ENCODE results near the gene KIF17.

Gene KIF17

DNA sequence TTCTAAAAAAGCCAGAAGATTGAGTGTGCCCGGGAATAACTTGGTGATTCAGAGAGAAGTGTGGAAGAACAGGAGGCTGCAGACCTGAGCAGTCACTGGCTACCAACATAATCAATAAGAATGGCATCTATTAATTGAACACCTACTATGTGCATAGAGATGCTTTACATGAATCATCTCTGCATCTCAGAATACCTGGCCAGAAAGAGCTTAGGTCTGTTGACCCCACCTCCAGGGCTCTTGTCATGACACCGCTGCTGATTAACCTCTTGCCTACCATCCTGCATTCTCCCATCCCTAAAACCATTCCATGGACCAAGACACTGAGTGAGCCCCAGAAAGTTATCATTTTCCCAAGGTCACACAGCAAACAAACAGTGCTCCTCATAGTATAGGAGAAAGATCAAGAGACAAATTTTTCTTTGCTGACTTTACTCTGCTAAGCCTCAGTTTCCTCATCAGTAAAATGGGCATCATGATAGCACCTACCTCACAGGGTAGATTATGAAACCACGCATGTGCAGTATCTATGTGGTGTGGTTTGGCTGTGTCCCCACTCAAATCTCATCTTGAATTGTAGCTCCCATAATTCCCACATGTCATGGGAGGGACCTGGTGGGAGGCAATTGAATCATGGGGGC, 100.8 kb downstream of the KIF17 start:
- no peak for DNase-seq

DNA sequence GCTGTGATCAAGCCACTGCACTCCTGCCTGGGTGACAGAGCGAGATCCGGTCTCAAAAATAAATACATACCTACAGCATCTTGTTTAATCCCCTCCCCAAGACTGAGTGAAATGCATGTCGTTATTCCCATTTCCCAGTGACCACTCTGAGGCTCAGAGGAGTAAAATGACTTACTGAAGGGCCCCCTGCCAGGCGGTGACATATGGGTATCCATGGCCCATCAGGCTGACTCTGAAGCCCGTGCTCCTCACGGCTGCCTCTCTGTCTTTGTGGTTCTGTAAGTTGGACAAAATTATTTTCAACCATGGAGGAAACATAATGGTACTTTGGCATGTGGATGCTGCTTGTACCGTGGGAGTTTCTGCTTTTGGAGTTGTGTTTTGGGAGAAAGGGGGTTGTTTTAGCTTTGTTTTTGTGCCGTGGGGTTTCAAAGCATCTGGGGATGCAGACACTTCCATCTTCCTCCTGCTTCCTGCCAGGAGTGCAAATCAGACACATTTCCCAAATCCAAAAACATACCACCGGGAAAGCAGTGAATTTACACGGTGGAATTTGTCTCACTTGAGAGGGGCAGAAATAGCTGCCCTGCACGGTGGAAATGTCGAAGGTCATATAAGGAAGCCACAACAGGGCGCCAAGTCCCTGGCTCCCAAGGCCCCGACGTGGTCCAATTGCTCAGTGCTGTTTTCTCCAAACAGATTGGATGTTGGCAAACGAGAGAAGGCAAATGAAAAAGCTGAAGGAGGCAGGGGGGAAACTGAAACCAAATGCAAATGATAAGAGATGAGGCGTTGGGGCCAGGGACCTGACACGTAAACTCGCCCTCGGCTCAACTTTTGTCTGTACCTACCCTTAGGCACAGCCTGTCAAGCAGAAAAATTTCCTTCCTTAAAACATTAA, 101.6 kb downstream of the KIF17 start:
- no peak for DNase-seq

DNA sequence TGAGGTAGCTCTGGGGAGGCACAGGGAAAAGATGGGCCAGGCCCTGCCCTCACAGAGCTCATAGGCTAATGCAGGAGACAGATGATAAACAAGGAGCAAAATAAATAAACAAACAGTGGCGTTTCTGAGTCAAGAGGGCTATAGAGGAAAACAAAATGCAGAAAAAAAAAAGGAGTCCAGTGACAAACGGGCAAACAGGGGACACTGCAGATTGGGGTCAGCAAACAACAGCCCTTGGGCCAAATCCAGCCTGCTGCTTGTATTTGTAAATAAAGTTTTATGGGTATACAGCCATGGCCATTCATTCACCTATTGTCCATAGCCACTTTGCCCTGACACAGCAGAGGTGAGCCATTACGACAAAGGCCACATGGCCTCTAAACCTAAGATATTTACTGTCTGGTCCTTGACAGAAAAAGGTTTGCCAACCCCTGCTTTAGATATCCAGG, 103.7 kb downstream of the KIF17 start:
- DNase-seq: no peak

All from activated CD8-positive, alpha-beta memory T cell treated with anti-CD3 and anti-CD28 coated beads for 24 hours (primary cell).